Measurements from ENCODE around the gene OTOP2. TPM values are rescaled to one million over a fixed set of nuclear protein-coding genes. Genes with fewer than 3 reads are reported as not detected.

Gene OTOP2
- total and polyA plus RNA-seq, 12 donors = 0.03 to 0.11 TPM; not detected in 10

DNA sequence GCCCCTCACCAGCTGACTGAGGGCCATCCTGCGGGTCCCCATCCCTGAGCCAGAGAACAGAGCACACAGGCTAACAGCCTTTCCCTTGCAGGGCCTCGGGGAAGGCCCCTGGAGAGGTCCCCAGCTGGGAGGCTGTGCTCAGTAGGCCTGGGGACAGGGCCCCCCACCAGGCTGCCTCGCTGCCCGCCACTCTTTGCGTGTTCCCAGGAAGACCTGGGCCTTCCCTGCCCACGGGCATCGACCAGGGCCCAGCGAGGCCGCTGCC lies 47.7 kb downstream of the OTOP2 start:
- Histone ChIP-seq H3K36me3 (replicated peaks in 1 of 2) (no peaks in the 10 kb centered on the region), H3K4me3 (peak overlapping the region in 1 of 4 donors; percentile 69), H3K4me1 (replicated peaks in 1 of 2) (peaks cover 0 to 13% of the 10 kb centered on the region in 2 donors), H3K27ac (peak overlapping the region in 2 of 5 donors; percentile 38 to 52), H3K9me3 (replicated peaks in 1 of 3) (no peaks in the 10 kb centered on the region), H3K27me3 (peaks cover 5% of the 10 kb centered on the region)
- intact Hi-C loops (cut with DNase I) = loop anchor here in 1 of 2 donors (10.0 kb wide), 1 partner anchor 63 kb away; no protein-coding TSS in a partner anchor
- no peak for DNase-seq
- TF ChIP-seq POLR2A (IDR thresholded peaks at IDR 0.05) = no peak
- TF ChIP-seq, protein P1, sequence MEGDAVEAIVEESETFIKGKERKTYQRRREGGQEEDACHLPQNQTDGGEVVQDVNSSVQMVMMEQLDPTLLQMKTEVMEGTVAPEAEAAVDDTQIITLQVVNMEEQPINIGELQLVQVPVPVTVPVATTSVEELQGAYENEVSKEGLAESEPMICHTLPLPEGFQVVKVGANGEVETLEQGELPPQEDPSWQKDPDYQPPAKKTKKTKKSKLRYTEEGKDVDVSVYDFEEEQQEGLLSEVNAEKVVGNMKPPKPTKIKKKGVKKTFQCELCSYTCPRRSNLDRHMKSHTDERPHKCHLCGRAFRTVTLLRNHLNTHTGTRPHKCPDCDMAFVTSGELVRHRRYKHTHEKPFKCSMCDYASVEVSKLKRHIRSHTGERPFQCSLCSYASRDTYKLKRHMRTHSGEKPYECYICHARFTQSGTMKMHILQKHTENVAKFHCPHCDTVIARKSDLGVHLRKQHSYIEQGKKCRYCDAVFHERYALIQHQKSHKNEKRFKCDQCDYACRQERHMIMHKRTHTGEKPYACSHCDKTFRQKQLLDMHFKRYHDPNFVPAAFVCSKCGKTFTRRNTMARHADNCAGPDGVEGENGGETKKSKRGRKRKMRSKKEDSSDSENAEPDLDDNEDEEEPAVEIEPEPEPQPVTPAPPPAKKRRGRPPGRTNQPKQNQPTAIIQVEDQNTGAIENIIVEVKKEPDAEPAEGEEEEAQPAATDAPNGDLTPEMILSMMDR (IDR thresholded peaks at IDR 0.05) = no peak
- WGBS, 4 donors = 33 to 65% methylated on average over 9 of the region's 9 CpGs; no CpG with 5 or more reads in 2 of the 4 donors

DNA sequence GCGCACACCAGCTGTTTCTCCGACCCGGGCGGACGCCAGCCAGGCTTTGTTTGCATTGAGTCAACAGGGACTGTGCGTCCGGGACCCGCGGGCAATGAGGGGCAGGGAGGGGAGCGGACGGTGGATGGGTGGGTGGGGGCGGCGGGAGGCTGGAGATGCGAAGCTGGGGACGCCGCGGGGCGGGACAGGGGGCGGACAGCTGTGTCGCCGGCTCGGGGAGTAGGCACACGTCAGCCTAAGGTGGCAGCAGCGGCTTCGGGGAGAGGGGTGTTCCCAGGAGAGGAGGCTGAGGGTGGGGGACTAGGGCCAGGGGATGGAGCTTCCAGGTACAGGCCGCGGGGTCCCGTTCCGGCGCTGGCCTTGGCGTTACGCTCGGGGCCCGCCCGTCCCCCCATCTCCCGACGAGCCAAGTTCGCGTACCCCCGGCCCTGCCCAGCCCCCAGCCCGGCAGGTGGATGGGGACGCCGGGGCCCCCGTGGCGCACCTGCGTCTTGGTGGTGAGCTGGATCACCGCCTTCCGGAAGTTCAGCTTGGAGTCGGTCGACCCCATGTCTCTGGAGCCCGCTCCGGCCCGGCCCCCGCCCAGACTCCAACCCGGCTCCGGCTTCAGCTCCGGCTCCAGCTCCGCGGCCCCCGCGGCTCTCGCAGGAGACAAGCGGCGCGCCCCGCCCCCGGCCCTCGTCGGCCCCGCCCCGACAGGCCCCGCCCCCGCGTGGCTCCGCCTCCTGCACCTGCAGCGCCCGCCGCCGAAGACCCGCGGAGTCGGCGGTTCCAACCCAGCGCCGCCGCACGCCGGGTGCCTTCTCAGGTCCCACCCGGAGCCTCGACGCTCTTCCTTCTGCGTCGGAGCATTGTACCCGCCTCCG lies 48.3 kb downstream of the OTOP2 start, which contains the start of gene HID1:
Gene HID1 (minus strand): TSS at position 653 of the 866 bp plus-strand sequence. CDS start 103 bp downstream, at position 550.
- Histone ChIP-seq H3K27me3 (peaks cover 5% of the 10 kb centered on the region), H3K27ac (peak within 1 kb of the TSS in 2 of 5 donors; percentile 38 to 52), H3K36me3 (replicated peaks in 1 of 2) (no peaks in the 10 kb centered on the region), H3K9me3 (replicated peaks in 1 of 3) (no peaks in the 10 kb centered on the region), H3K4me1 (replicated peaks in 1 of 2) (peaks cover 0 to 13% of the 10 kb centered on the region in 2 donors), H3K4me3 (peak within 1 kb of the TSS in 2 of 4 donors; percentile 19 to 69)
- TF ChIP-seq, protein P1 (IDR thresholded peaks at IDR 0.05) = no peak
- no peak for TF ChIP-seq POLR2A (IDR thresholded peaks at IDR 0.05)
- DNase-seq = peak in 6 of 7 donors; percentile 45 to 79 (median 60)
- intact Hi-C loops (cut with DNase I) = loop anchor here in 1 of 2 donors (10.0 kb wide), 1 partner anchor 62 kb away; no protein-coding TSS in a partner anchor
- 2 to 9% (median 4%) methylated on average over 28 to 95 of the region's 95 CpGs for WGBS, 4 donors

DNA sequence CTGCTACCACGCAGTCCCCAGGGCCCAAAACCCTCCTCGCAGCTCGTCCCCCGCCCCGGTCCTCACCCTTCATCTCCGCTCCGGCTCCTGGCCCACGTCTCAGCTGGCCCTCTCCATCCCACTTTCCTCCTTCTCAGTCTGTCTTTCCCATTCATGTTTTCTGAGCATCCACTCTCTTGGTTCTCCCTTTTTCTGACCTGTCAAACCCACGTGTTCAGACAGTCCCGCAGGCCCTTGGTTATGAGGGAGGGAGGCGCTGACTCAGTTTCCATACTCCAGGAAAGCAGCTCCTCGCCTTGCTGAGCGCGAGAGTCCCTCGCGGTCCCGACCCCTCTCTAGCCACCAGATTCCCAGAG lies 48.9 kb downstream of the OTOP2 start:
- H3K4me3 ChIP-seq = peak overlapping the region in 2 of 4 donors; percentile 19 to 69
- H3K4me1 ChIP-seq (replicated peaks in 1 of 2) = peaks cover 0 to 13% of the 10 kb centered on the region in 2 donors
- WGBS, 4 donors = 12 to 20% (median 13%) methylated on average over 16 to 17 of the region's 17 CpGs
- H3K9me3 ChIP-seq (replicated peaks in 1 of 3) = no peaks in the 10 kb centered on the region
- no peaks in the 10 kb centered on the region for H3K36me3 ChIP-seq (replicated peaks in 1 of 2)
- no peak overlapping the region for H3K27ac ChIP-seq
- intact Hi-C loops (cut with DNase I) = loop anchor here in 1 of 2 donors (10.0 kb wide), 1 partner anchor 62 kb away; no protein-coding TSS in a partner anchor
- peaks cover 5% of the 10 kb centered on the region for H3K27me3 ChIP-seq
- DNase-seq = no peak
- TF ChIP-seq, protein P1 (IDR thresholded peaks at IDR 0.05) = no peak
- TF ChIP-seq POLR2A (IDR thresholded peaks at IDR 0.05) = no peak

DNA sequence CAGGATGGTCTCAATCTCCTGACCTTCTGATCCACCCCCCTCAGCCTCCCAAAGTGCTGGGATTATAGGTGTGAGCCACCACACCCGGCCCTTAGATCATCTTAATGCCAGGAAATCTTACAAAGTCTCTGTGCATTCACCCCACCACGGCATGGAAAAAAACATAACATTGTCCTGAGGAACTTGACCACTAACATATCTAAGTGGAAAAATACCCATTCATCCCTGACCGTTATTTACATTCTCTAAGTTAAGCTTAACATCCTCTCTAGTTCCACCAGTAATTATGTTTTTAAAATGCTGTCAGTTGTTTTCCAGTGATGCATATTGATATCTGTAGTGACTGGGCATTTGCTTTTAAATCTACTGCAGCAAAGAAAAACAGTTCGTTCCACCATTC lies 51.9 kb downstream of the OTOP2 start:
- Histone ChIP-seq H3K4me3 (no peak overlapping the region), H3K27me3 (peaks cover 5% of the 10 kb centered on the region), H3K27ac (no peak overlapping the region), H3K36me3 (replicated peaks in 1 of 2) (no peaks in the 10 kb centered on the region), H3K4me1 (replicated peaks in 1 of 2) (peaks cover 0 to 13% of the 10 kb centered on the region in 2 donors), H3K9me3 (replicated peaks in 1 of 3) (no peaks in the 10 kb centered on the region)
- TF ChIP-seq, protein P1 (IDR thresholded peaks at IDR 0.05) = no peak
- no peak for TF ChIP-seq POLR2A (IDR thresholded peaks at IDR 0.05)
- no peak for DNase-seq
- intact Hi-C loops (cut with DNase I) = loop anchor here in 1 of 2 donors (10.0 kb wide), 1 partner anchor 59 kb away; no protein-coding TSS in a partner anchor
- WGBS, 4 donors = 61 to 77% (median 71%) methylated on average over 4 of the region's 4 CpGs

All from adrenal gland (tissue), 12 donors.